Nephron progenitor cell (in vitro differentiated cells): Measurements from ENCODE around the gene DEXI.

Source experiments
- DNase-seq: peaks from one replicate; pipeline ENCODE4 v3.0.0; 2021
- H3K27ac Mint-ChIP-seq: 2 replicates; pipeline ENCODE4 v1.8.0; 2021; ENCODE audit warnings: mild to moderate bottlenecking, moderate library complexity, mixed read lengths
- H3K27me3 Mint-ChIP-seq: 2 replicates; pipeline ENCODE4 v1.8.0; 2021; ENCODE audit warnings: mild to moderate bottlenecking, low read depth, mixed read lengths; ENCODE audit not compliant: poor library complexity
- H3K36me3 Mint-ChIP-seq: 2 replicates; pipeline ENCODE4 v1.8.0; 2021; ENCODE audit warnings: low read depth, mixed read lengths
- H3K4me1 Mint-ChIP-seq: 2 replicates; pipeline ENCODE4 v1.8.0; 2021; ENCODE audit warnings: mixed read lengths
- H3K4me3 Mint-ChIP-seq: 2 replicates; pipeline ENCODE4 v1.8.0; 2021; ENCODE audit warnings: mild to moderate bottlenecking, moderate library complexity, mixed read lengths
- H3K9me3 Mint-ChIP-seq: 2 replicates; pipeline ENCODE4 v1.8.0; 2021; ENCODE audit warnings: mild to moderate bottlenecking, moderate library complexity, mixed read lengths
- CTCF ChIP-seq: fragments of 200-600 bp; sonication (generic); IDR thresholded peaks from 2 replicates; pipeline ENCODE4 v1.5.0; 2021; ENCODE audit warnings: antibody characterized with exemption

DEXI gene

GRCh38 chr16:10906914-10907756 lies 35.1 kb downstream of the DEXI start:
- Mint-ChIP-seq H3K27ac (no peak overlapping the region), H3K27me3 (peaks cover 27% of the 10 kb centered on the region), H3K4me1 (no peaks in the 10 kb centered on the region), H3K36me3 (no peaks in the 10 kb centered on the region), H3K4me3 (no peak overlapping the region), H3K9me3 (peaks cover 12% of the 10 kb centered on the region)
- no peak for DNase-seq
- TF ChIP-seq CTCF, result no peak

GRCh38 chr16:10906482-10906881 lies 35.8 kb downstream of the DEXI start:
- H3K9me3 Mint-ChIP-seq, result peaks cover 12% of the 10 kb centered on the region
- no peak overlapping the region for H3K4me3 Mint-ChIP-seq
- H3K27ac Mint-ChIP-seq, result no peak overlapping the region
- DNase-seq, result no peak
- no peaks in the 10 kb centered on the region for H3K36me3 Mint-ChIP-seq
- TF ChIP-seq CTCF, result no peak
- H3K27me3 Mint-ChIP-seq, result peaks cover 20% of the 10 kb centered on the region
- no peaks in the 10 kb centered on the region for H3K4me1 Mint-ChIP-seq

- Mint-ChIP-seq H3K4me1 (no peaks in the 10 kb centered on the region), H3K27ac (no peak overlapping the region), H3K27me3 (peaks cover 9% of the 10 kb centered on the region), H3K9me3 (peaks cover 12% of the 10 kb centered on the region), H3K36me3 (no peaks in the 10 kb centered on the region), H3K4me3 (no peak overlapping the region)
- no peak for TF ChIP-seq CTCF
- DNase-seq, result no peak
Observed at GRCh38 chr16:10902999-10903398, 39.3 kb downstream of the DEXI start.

GRCh38 chr16:10897134-10897533 lies 45.1 kb downstream of the DEXI start:
- Mint-ChIP-seq H3K27me3 (peaks cover 24% of the 10 kb centered on the region), H3K9me3 (no peaks in the 10 kb centered on the region), H3K27ac (no peak overlapping the region), H3K4me1 (no peaks in the 10 kb centered on the region), H3K4me3 (no peak overlapping the region), H3K36me3 (no peaks in the 10 kb centered on the region)
- DNase-seq, result no peak
- no peak for TF ChIP-seq CTCF

GRCh38 chr16:10896723-10897122 lies 45.5 kb downstream of the DEXI start:
- no peak for DNase-seq
- Mint-ChIP-seq H3K27ac (no peak overlapping the region), H3K9me3 (no peaks in the 10 kb centered on the region), H3K36me3 (no peaks in the 10 kb centered on the region), H3K4me3 (no peak overlapping the region), H3K27me3 (peaks cover 27% of the 10 kb centered on the region), H3K4me1 (no peaks in the 10 kb centered on the region)
- no peak for TF ChIP-seq CTCF

GRCh38 chr16:10896165-10896564 lies 46.1 kb downstream of the DEXI start:
- Mint-ChIP-seq H3K36me3 (no peaks in the 10 kb centered on the region), H3K27me3 (peaks cover 30% of the 10 kb centered on the region), H3K4me3 (no peak overlapping the region), H3K27ac (no peak overlapping the region), H3K9me3 (no peaks in the 10 kb centered on the region), H3K4me1 (no peaks in the 10 kb centered on the region)
- no peak for TF ChIP-seq CTCF
- no peak for DNase-seq
